ENCODE results near the gene POLE4.

Gene POLE4

DNA sequence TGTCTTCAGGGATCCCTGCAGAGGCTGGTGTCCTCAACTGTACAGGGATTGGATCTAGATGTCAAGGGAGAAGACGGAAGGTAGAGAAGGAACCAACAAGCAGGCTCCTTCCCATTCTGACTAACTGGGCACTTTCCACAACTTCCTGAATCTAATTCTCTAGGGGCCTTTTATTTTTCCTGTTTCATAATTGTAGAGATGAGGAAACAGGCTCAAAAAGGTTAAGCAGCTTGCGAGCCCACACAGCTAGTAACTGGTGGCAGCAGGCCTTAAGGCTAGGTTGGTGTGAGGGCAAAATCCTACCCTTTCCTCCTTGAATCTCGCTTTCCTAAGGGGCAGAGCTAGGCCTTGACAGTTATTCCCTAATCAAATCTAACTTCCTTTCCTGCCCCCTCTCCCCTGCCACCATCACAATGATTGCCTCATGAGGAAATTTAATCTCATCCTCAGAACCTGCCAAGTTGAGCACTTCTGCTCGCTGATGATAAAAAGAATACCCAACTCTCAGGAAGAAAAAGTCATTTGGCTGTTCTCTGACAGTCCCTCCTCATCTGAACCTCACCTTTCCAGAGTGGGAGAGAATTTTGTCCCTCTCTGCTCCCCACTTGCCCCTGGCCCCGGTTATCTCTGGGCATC is 35.7 kb upstream of the POLE4 start:
- Histone ChIP-seq H3K36me3 (ENCODE audit: control insufficient read depth in 2 of 2, insufficient read depth in 2 of 2, low read length in 2 of 2) (no peaks in the 10 kb centered on the region), H3K27me3 (ENCODE audit: control insufficient read depth in 2 of 2, insufficient read depth in 2 of 2, low read length in 2 of 2) (peaks cover 0 to 3% of the 10 kb centered on the region in 2 donors), H3K4me1 (ENCODE audit: control insufficient read depth in 2 of 2, insufficient read depth in 2 of 2, low read length in 2 of 2) (peaks cover 3% of the 10 kb centered on the region in 2 donors), H3K9ac (ENCODE audit: low read depth in 1 of 2, low read length in 2 of 2) (no peak overlapping the region), H3K27ac (ENCODE audit: low read depth in 2 of 2, low read length in 2 of 2) (no peak overlapping the region), H3K4me3 (ENCODE audit: low read length in 2 of 2) (no peak overlapping the region), H3K9me3 (ENCODE audit: control insufficient read depth in 2 of 2, low read length in 2 of 2) (no peaks in the 10 kb centered on the region)

DNA sequence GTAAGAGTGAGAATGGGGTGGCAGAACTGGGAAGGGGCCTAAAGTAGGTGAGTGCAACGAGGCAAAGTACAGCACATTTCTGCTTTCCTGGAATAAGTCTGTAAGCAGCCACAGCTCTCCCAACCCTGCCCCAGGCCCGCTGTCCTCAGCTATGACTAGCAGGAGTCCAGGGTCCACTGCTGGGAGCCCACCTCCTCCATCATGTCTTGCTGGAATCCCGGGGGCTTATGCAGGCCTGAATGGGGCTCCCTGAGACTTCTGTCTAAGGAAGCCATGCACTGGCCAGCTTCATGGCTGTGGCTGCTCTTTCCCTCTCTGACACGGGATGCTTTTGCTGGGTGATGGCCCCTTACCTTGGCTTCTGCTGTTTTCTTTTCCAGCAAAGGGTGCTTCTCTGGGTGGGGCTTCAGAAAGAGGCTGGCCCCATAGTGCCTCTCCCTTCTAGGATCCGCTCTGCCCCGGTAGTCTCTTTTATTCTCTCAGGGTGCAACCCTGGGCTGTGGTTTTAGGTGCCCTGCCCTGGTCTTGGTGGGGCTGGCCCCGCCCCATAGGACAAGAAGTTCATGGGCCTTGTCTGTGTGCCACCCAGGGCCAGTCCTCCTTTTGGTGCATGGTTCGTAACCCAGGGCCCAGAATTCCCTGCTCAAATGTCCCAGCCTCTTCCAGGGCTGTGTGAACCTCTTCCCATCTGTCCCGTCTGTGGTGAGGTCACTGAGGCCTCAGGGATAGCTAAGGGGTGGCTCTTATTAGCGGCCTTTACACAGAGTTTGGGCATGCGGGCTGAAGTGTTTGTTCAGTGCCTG is 33.8 kb upstream of the POLE4 start:
- Histone ChIP-seq H3K4me3 (ENCODE audit: low read length in 2 of 2) (no peak overlapping the region), H3K27ac (ENCODE audit: low read depth in 2 of 2, low read length in 2 of 2) (no peak overlapping the region), H3K9me3 (ENCODE audit: control insufficient read depth in 2 of 2, low read length in 2 of 2) (no peaks in the 10 kb centered on the region), H3K4me1 (ENCODE audit: control insufficient read depth in 2 of 2, insufficient read depth in 2 of 2, low read length in 2 of 2) (peaks cover 3% of the 10 kb centered on the region in 2 donors), H3K36me3 (ENCODE audit: control insufficient read depth in 2 of 2, insufficient read depth in 2 of 2, low read length in 2 of 2) (no peaks in the 10 kb centered on the region), H3K9ac (ENCODE audit: low read depth in 1 of 2, low read length in 2 of 2) (no peak overlapping the region), H3K27me3 (ENCODE audit: control insufficient read depth in 2 of 2, insufficient read depth in 2 of 2, low read length in 2 of 2) (peaks cover 0 to 3% of the 10 kb centered on the region in 2 donors)

DNA sequence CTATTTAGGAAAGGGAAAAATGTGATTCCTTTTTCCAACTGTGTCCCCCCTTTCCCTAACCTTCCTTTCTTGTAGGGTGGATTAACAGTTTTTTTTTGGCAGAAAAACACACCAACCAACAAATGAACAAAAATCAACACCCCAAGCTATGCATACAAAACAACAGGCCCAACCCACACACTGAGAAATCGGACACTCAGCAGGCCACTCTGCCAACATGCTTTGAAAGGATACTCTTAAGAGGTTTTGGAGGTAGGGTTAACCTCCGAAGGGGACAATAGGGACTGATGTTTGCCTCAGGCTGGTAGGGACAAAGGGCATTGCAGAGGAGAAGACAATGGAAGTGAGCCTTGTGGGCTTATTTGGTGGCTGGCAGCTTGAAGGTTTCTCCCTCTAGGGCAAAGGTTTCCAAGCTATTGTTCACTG is 33.1 kb upstream of the POLE4 start:
- Histone ChIP-seq H3K36me3 (ENCODE audit: control insufficient read depth in 2 of 2, insufficient read depth in 2 of 2, low read length in 2 of 2) (no peaks in the 10 kb centered on the region), H3K27me3 (ENCODE audit: control insufficient read depth in 2 of 2, insufficient read depth in 2 of 2, low read length in 2 of 2) (no peaks in the 10 kb centered on the region), H3K4me1 (ENCODE audit: control insufficient read depth in 2 of 2, insufficient read depth in 2 of 2, low read length in 2 of 2) (no peaks in the 10 kb centered on the region), H3K27ac (ENCODE audit: low read depth in 2 of 2, low read length in 2 of 2) (no peak overlapping the region), H3K4me3 (ENCODE audit: low read length in 2 of 2) (no peak overlapping the region), H3K9me3 (ENCODE audit: control insufficient read depth in 2 of 2, low read length in 2 of 2) (no peaks in the 10 kb centered on the region), H3K9ac (ENCODE audit: low read depth in 1 of 2, low read length in 2 of 2) (no peak overlapping the region)

DNA sequence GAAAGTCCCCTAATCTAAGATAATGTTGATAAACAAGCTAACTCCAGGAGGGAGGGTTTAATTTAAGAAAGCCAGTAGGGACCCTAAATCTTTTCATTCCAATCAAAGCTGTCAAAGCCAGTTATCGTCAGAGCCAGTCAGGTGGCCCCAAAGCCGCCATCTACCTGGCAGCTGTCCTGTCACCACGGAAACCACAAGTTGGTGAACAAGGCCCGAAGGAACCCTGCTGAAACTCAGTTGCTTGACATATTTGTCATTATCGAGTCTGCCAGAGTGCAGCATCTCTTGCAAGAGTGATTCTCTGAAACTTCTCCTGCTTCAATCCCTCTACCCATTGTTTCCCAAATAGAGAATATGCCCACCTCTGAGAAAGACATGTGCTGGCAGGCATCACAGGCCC is 30.8 kb upstream of the POLE4 start:
- H3K27me3 ChIP-seq (ENCODE audit: control insufficient read depth in 2 of 2, insufficient read depth in 2 of 2, low read length in 2 of 2), result no peaks in the 10 kb centered on the region
- no peak overlapping the region for H3K4me3 ChIP-seq (ENCODE audit: low read length in 2 of 2)
- no peak overlapping the region for H3K27ac ChIP-seq (ENCODE audit: low read depth in 2 of 2, low read length in 2 of 2)
- H3K36me3 ChIP-seq (ENCODE audit: control insufficient read depth in 2 of 2, insufficient read depth in 2 of 2, low read length in 2 of 2), result peaks cover 0 to 2% of the 10 kb centered on the region in 2 donors
- H3K4me1 ChIP-seq (ENCODE audit: control insufficient read depth in 2 of 2, insufficient read depth in 2 of 2, low read length in 2 of 2), result no peaks in the 10 kb centered on the region
- H3K9ac ChIP-seq (ENCODE audit: low read depth in 1 of 2, low read length in 2 of 2), result no peak overlapping the region
- H3K9me3 ChIP-seq (ENCODE audit: control insufficient read depth in 2 of 2, low read length in 2 of 2), result no peaks in the 10 kb centered on the region

DNA sequence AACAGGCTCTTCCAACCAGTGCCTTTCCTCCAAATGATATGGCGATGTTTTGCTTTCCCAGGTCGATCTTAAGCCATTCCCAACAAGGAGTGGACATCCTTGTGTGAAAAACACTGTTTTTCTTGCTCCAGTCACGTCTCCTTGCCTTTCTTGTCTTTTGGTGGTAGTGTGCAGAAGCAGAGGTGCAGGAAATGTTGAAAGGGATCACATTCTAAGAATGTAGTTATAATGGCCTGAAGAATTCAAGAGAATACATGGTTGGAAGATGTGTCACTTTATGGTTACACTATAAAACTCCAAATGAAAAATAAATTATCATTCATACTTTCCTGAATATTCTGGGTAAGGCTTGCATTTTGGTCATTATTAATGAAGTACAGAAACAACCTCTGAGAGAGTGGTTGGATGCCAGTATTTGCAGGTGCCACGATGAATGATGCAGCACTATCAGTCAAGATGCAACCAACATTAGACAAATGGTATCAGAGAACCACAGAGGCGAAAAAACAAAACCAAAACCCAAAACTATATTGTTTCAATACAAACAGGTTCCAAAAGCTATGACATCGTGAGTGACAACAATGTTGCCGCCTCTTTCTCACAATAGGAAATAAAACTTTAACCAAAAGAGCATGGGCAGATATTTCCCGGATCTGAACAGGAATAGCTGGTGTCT is 27.5 kb upstream of the POLE4 start:
- H3K4me1 ChIP-seq (ENCODE audit: control insufficient read depth in 2 of 2, insufficient read depth in 2 of 2, low read length in 2 of 2), result no peaks in the 10 kb centered on the region
- H3K27ac ChIP-seq (ENCODE audit: low read depth in 2 of 2, low read length in 2 of 2), result no peak overlapping the region
- no peaks in the 10 kb centered on the region for H3K9me3 ChIP-seq (ENCODE audit: control insufficient read depth in 2 of 2, low read length in 2 of 2)
- H3K27me3 ChIP-seq (ENCODE audit: control insufficient read depth in 2 of 2, insufficient read depth in 2 of 2, low read length in 2 of 2), result no peaks in the 10 kb centered on the region
- no peak overlapping the region for H3K4me3 ChIP-seq (ENCODE audit: low read length in 2 of 2)
- H3K36me3 ChIP-seq (ENCODE audit: control insufficient read depth in 2 of 2, insufficient read depth in 2 of 2, low read length in 2 of 2), result peaks cover 0 to 2% of the 10 kb centered on the region in 2 donors
- no peak overlapping the region for H3K9ac ChIP-seq (ENCODE audit: low read depth in 1 of 2, low read length in 2 of 2)

DNA sequence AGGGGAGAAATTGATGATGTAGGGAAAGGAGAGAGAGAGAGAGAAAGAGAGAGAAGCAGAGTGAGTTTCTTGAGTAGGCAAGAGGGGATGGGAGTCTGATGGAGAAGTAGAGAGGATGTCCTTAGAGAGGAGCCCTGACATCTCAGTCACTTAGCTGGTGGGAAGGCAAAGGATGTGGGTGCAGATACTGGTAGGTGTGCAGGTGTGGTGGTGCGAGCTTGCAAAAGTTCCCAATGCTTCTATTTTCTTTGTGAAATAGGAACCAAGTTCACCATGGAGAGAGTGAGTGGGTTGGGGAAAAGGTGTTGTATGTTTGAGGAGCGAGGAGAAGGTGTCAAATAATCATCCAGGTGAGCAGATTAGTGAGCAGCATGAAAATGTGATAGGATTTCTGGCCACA is 26.5 kb upstream of the POLE4 start:
- H3K9ac ChIP-seq (ENCODE audit: low read depth in 1 of 2, low read length in 2 of 2), result no peak overlapping the region
- H3K27me3 ChIP-seq (ENCODE audit: control insufficient read depth in 2 of 2, insufficient read depth in 2 of 2, low read length in 2 of 2), result no peaks in the 10 kb centered on the region
- no peak overlapping the region for H3K27ac ChIP-seq (ENCODE audit: low read depth in 2 of 2, low read length in 2 of 2)
- H3K4me1 ChIP-seq (ENCODE audit: control insufficient read depth in 2 of 2, insufficient read depth in 2 of 2, low read length in 2 of 2), result no peaks in the 10 kb centered on the region
- H3K4me3 ChIP-seq (ENCODE audit: low read length in 2 of 2), result no peak overlapping the region
- no peaks in the 10 kb centered on the region for H3K9me3 ChIP-seq (ENCODE audit: control insufficient read depth in 2 of 2, low read length in 2 of 2)
- peaks cover 0 to 2% of the 10 kb centered on the region in 2 donors for H3K36me3 ChIP-seq (ENCODE audit: control insufficient read depth in 2 of 2, insufficient read depth in 2 of 2, low read length in 2 of 2)

DNA sequence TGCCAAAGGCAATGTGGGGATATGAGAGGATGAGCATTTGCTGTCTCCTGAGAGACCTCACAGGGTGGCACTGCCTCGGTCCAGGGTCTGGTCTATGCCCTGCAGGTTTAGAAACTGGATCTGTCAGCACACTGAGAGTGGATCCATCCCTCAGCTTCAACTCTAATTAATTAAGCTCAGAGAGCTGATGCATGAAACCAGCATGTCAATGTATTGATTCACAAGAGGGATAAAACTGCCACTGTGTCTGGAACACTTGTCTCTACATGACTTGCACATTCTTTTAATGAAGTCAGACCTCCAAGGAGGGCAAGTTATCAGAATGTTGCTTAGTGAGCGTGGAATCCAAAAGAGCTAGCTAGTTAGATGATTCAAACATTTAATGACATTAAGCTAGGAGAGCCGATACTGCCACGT is 22.5 kb upstream of the POLE4 start:
- Histone ChIP-seq H3K27me3 (ENCODE audit: control insufficient read depth in 2 of 2, insufficient read depth in 2 of 2, low read length in 2 of 2) (no peaks in the 10 kb centered on the region), H3K9me3 (ENCODE audit: control insufficient read depth in 2 of 2, low read length in 2 of 2) (no peaks in the 10 kb centered on the region), H3K27ac (ENCODE audit: low read depth in 2 of 2, low read length in 2 of 2) (no peak overlapping the region), H3K36me3 (ENCODE audit: control insufficient read depth in 2 of 2, insufficient read depth in 2 of 2, low read length in 2 of 2) (no peaks in the 10 kb centered on the region), H3K9ac (ENCODE audit: low read depth in 1 of 2, low read length in 2 of 2) (no peak overlapping the region), H3K4me1 (ENCODE audit: control insufficient read depth in 2 of 2, insufficient read depth in 2 of 2, low read length in 2 of 2) (no peaks in the 10 kb centered on the region), H3K4me3 (ENCODE audit: low read length in 2 of 2) (no peak overlapping the region)

DNA sequence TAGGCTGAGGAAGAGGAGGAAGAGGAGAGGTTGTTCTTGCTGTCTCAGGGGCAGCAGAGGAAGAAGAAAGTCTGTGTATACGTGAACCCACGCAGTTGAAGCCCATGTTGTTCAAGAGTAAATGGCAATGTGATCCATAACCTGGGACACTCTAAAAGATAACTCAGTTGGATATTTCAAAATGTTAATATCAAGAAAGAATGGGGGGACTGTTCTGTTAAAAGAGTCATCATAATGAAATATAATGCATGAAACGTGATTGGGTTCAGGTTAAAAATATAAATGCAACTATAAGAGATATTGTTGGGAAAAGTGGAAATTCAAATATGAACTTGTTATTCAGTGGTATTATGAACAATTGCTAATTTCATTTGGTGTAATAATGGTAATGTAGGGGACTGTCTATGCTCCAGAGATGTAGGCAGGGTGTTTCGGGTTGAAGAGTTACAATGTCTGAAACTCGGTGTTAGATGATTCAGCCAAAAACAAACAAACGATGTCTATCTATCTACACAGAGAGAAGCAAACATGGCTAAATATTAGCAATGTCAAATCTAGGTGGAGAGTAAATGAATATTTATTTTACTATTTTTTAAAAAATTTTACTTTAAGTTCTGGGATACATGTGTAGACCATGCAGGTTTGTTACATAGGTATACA is 21.1 kb upstream of the POLE4 start:
- Histone ChIP-seq H3K4me3 (ENCODE audit: low read length in 2 of 2) (no peak overlapping the region), H3K27ac (ENCODE audit: low read depth in 2 of 2, low read length in 2 of 2) (no peak overlapping the region)

DNA sequence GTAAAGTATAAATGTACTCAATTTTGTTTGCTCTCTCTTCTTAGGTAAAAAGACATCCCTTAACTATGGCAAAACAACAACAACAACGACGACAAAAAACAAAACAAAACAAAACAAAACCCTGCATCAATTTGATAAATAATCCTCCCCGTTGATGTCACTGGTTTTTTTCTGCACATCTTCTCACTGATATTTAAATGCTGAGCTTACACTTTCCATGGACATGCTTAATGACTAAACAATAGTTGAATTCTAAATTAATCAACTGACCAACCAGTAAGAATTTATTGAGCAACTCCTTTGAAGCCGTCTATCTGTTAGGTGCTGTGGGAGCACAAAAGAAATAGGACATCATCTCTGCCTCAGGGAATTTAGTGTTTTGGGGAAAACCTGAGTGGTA is 20.2 kb upstream of the POLE4 start:
- no peaks in the 10 kb centered on the region for H3K9me3 ChIP-seq (ENCODE audit: control insufficient read depth in 2 of 2, low read length in 2 of 2)
- no peak overlapping the region for H3K9ac ChIP-seq (ENCODE audit: low read depth in 1 of 2, low read length in 2 of 2)
- H3K36me3 ChIP-seq (ENCODE audit: control insufficient read depth in 2 of 2, insufficient read depth in 2 of 2, low read length in 2 of 2), result no peaks in the 10 kb centered on the region
- no peaks in the 10 kb centered on the region for H3K4me1 ChIP-seq (ENCODE audit: control insufficient read depth in 2 of 2, insufficient read depth in 2 of 2, low read length in 2 of 2)
- H3K27ac ChIP-seq (ENCODE audit: low read depth in 2 of 2, low read length in 2 of 2), result no peak overlapping the region
- H3K4me3 ChIP-seq (ENCODE audit: low read length in 2 of 2), result no peak overlapping the region
- no peaks in the 10 kb centered on the region for H3K27me3 ChIP-seq (ENCODE audit: control insufficient read depth in 2 of 2, insufficient read depth in 2 of 2, low read length in 2 of 2)

More for the DNA sequence above, 21.1 kb upstream of the POLE4 start:
- no peaks in the 10 kb centered on the region for H3K36me3 ChIP-seq (ENCODE audit: control insufficient read depth in 2 of 2, insufficient read depth in 2 of 2, low read length in 2 of 2)
- no peaks in the 10 kb centered on the region for H3K4me1 ChIP-seq (ENCODE audit: control insufficient read depth in 2 of 2, insufficient read depth in 2 of 2, low read length in 2 of 2)
- H3K9me3 ChIP-seq (ENCODE audit: control insufficient read depth in 2 of 2, low read length in 2 of 2), result no peaks in the 10 kb centered on the region
- H3K27me3 ChIP-seq (ENCODE audit: control insufficient read depth in 2 of 2, insufficient read depth in 2 of 2, low read length in 2 of 2), result no peaks in the 10 kb centered on the region
- H3K9ac ChIP-seq (ENCODE audit: low read depth in 1 of 2, low read length in 2 of 2), result no peak overlapping the region
